ENCODE results near the gene ALG12. TPM values are rescaled to one million over a fixed set of nuclear protein-coding genes. Genes with fewer than 3 reads are reported as not detected.

ALG12 gene
- total and polyA plus RNA-seq, 2 experiments from 2014 or later = 21.9 to 24.4 TPM

DNA sequence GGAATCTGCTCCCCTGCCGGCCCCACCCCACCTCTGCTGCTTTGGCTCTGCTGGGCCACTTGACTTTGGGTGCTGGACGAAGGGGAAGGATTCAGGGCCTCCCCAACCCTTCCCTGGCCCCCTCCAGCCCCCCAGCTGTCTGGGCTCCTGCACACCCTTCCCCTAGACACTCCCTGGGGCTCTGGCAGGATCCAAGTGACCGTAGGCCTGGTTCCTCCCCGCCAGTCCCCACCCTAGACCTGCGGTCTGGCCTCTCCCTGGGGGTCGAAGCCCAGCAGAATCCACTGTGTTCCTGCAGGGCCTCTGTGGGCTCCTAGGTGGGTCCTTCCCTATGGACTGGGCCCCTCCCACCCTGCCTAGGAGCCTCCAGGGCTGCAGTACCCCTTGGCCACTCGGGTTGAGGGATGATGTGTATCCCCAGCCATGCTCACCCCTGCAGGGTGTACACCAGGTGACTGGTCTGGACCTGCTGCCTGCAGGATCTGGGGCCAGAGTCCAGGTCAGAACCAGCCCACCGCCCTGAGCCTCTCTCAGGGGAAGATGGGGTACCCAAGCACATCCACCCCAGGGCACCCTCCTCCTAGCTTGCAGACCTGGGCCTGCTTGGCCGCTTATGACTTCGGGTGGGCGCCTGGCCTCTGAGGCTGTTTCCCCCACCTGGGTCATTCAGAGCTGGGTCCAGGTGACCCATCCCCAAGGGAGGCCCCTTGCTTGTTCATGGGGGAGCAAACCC is 48.0 kb upstream of the ALG12 start:
- DNase-seq = no peak
- Histone ChIP-seq H3K27me3 (replicated peaks; ENCODE audit: insufficient read depth) (no peaks in the 10 kb centered on the region), H3K4me2 (ENCODE audit: unreplicated experiment) (no peak overlapping the region), H3K79me2 (ENCODE audit: insufficient read depth) (peaks cover 21% of the 10 kb centered on the region), H3K9me3 (ENCODE audit: low read depth) (no peaks in the 10 kb centered on the region), H3F3A (ENCODE audit: insufficient read depth) (0 out of 2 replicates have a peak, but pooled peaks cover 3% of the 10 kb centered on the region), H3K4me3 (no peak overlapping the region), H3K4me1 (ENCODE audit: insufficient read depth) (peaks cover 8% of the 10 kb centered on the region; the same call in 1 of the 2 replicates), H4K20me1 (ENCODE audit: insufficient read depth) (no peaks in the 10 kb centered on the region), H3K27ac (no peak overlapping the region), H3K9me2 (ENCODE audit: insufficient read depth) (no peaks in the 10 kb centered on the region), H3K9ac (no peak overlapping the region), H2AFZ (no peak overlapping the region), H3K36me3 (ENCODE audit: low read depth) (no peaks in the 10 kb centered on the region; the same call in 1 of the 2 replicates)
- TF ChIP-seq EZH2phosphoT487 (IDR thresholded peaks at IDR 0.05; ENCODE audit: insufficient read depth, low read depth) = no peak
- no peak for TF ChIP-seq EZH2 (IDR thresholded peaks at IDR 0.05; ENCODE audit: insufficient read depth, poor library complexity, severe bottlenecking)
- in situ Hi-C loops (cut with MboI) = no loop called here
- WGBS, 2 experiments (ENCODE audit: low coverage in 1 of 2, low lambda C conversion rate in 2 of 2, missing lambda C conversion rate in 2 of 2) = 91 to 92% methylated on average over 10 to 11 of the region's 11 CpGs

DNA sequence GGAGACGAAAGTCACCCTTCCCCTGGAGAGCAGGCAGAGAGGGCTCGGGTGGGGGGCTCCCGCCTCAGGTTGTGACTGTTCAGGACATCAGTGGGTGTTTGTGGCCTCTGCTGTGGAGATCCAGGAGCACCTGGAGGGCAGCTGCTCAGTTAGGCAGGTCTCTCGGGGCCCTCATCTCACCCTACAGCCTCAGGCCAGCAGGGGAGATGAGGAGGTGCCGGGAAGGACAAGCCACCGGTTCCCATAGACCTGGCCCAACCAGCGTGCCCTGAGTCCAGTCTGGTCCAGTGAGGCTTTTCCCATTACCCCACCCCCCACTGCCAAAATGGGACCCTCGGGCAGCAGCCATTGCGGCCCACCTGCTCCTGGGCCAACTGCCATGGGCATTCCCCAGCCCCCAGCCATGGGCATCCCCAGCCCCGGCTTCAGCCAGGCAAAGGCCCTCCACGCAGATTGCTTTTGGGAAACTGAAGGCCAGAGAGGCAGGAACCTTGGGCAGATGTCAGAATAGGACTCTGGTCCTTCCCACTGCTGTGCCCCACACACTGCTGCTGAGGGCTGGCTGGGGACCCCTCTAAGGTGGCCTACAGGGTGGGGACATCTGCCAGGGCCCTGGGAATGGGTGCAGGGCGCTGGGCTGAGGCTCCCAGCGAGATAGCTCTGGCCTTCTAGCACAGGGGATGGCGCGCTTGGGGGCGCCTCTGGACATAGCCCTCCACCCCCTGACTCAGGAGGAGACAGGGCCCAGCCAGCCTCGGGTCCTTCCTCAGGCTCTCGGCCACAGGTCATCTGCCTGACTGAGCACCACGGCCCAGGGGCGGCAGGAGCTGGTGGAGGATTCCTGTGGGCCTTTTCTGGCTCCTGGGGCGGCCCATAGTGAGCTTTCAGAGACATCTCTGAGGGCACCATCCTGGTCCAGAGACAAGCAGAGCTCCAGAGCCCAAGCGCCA is 47.1 kb upstream of the ALG12 start:
- TF ChIP-seq EZH2 (IDR thresholded peaks at IDR 0.05; ENCODE audit: insufficient read depth, poor library complexity, severe bottlenecking) = no peak
- no peak for TF ChIP-seq EZH2phosphoT487 (IDR thresholded peaks at IDR 0.05; ENCODE audit: insufficient read depth, low read depth)
- Histone ChIP-seq H3K4me1 (ENCODE audit: insufficient read depth) (peaks cover 5% of the 10 kb centered on the region; the same call in 1 of the 2 replicates), H4K20me1 (ENCODE audit: insufficient read depth) (no peaks in the 10 kb centered on the region), H3F3A (ENCODE audit: insufficient read depth) (0 out of 2 replicates have a peak, but pooled peaks cover 3% of the 10 kb centered on the region), H3K4me3 (no peak overlapping the region), H3K9me3 (ENCODE audit: low read depth) (no peaks in the 10 kb centered on the region), H3K79me2 (ENCODE audit: insufficient read depth) (peaks cover 21% of the 10 kb centered on the region), H3K4me2 (ENCODE audit: unreplicated experiment) (no peak overlapping the region), H3K27me3 (replicated peaks; ENCODE audit: insufficient read depth) (no peaks in the 10 kb centered on the region), H3K36me3 (ENCODE audit: low read depth) (no peaks in the 10 kb centered on the region; the same call in 1 of the 2 replicates), H3K9ac (no peak overlapping the region), H2AFZ (no peak overlapping the region), H3K27ac (no peak overlapping the region), H3K9me2 (ENCODE audit: insufficient read depth) (no peaks in the 10 kb centered on the region)
- DNase-seq = no peak
- 80 to 86% methylated on average over 16 to 22 of the region's 22 CpGs for WGBS, 2 experiments (ENCODE audit: low coverage in 1 of 2, low lambda C conversion rate in 2 of 2, missing lambda C conversion rate in 2 of 2)
- in situ Hi-C loops (cut with MboI) = no loop called here

DNA sequence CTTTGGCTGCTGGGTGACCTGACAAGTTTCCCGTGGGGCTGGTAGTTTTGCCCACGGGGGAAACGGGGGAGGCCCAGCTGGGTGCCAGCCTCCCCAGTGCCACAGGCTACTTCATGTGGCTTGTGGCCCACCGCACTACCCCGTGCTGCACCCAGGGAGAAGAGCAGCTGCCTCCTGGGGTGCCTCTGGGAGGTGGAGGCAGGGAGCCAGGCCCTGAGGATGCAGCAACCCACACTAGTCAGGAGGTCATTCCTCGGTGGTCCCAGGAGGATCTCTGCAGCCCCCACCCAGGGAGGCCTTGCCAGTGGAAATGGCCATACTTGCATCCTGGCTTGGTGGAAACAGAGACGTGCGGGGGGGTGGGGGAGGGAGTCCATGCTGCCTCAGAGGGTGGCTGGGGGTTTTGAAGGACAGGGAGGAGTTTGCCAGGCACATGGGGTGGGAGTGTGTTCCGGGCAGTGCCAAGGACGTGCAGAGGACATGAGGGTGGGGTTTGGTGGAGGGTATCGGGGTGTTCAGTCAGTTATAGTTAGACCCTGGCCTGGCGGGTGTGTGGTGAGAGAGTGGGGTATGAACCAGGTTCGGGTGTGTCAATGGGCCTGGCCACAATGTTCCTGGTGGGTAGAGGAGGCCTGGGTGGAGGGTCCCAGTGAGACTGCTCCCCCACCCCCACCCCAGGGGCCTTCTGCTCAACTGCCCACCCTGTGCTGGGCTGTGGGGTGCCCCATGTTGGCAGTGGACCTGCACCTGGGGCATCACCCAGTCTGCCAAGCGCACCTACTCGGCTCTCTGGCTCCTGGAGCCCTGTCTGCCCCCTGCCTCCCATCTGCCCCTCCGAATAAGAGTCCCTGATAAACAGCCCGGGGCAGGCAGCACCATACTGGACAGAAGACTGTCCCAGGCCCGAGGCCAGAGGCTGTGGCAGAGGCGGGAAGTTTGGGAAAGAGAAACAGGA is 46.2 kb upstream of the ALG12 start:
- 88 to 93% methylated on average over 16 to 19 of the region's 19 CpGs for WGBS, 2 experiments (ENCODE audit: low coverage in 1 of 2, low lambda C conversion rate in 2 of 2, missing lambda C conversion rate in 2 of 2)
- DNase-seq = no peak
- Histone ChIP-seq H3K79me2 (ENCODE audit: insufficient read depth) (peaks cover 21% of the 10 kb centered on the region), H3K4me3 (no peak overlapping the region), H3K27me3 (replicated peaks; ENCODE audit: insufficient read depth) (no peaks in the 10 kb centered on the region), H3K27ac (no peak overlapping the region), H3K36me3 (ENCODE audit: low read depth) (no peaks in the 10 kb centered on the region; the same call in 1 of the 2 replicates), H3K4me1 (ENCODE audit: insufficient read depth) (peaks cover 5% of the 10 kb centered on the region; the same call in 1 of the 2 replicates), H3K9me2 (ENCODE audit: insufficient read depth) (no peaks in the 10 kb centered on the region), H3K9ac (no peak overlapping the region), H3F3A (ENCODE audit: insufficient read depth) (0 out of 2 replicates have a peak, but pooled peaks cover 3% of the 10 kb centered on the region), H4K20me1 (ENCODE audit: insufficient read depth) (no peaks in the 10 kb centered on the region), H3K4me2 (ENCODE audit: unreplicated experiment) (no peak overlapping the region), H3K9me3 (ENCODE audit: low read depth) (no peaks in the 10 kb centered on the region), H2AFZ (no peak overlapping the region)
- in situ Hi-C loops (cut with MboI) = no loop called here
- TF ChIP-seq EZH2 (IDR thresholded peaks at IDR 0.05; ENCODE audit: insufficient read depth, poor library complexity, severe bottlenecking) (no peak), EZH2phosphoT487 (IDR thresholded peaks at IDR 0.05; ENCODE audit: insufficient read depth, low read depth) (no peak)

Data from GM23248 (cell line).